H9 (cell line): ENCODE data around the gene MGAT4A. TPM values are rescaled to one million over a fixed set of nuclear protein-coding genes. Genes with fewer than 3 reads are reported as not detected.

Source experiments
- DNase-seq: peaks from one replicate; pipeline ENCODE4 v3.0.0-alpha.2; 2017
- H2AFZ ChIP-seq: one replicate; pipeline ENCODE4 v1.6.1; 2013; ENCODE audit warnings: mild to moderate bottlenecking, low read length, control low read depth, moderate library complexity
- H2AK5ac ChIP-seq: 2 replicates; pipeline ENCODE4 v1.6.1; 2013; ENCODE audit warnings: low read length, control low read depth, mixed read lengths; ENCODE audit not compliant: insufficient read length
- H2BK120ac ChIP-seq: one replicate; pipeline ENCODE4 v1.6.1; 2013; ENCODE audit warnings: low read depth, mild to moderate bottlenecking, low read length, control low read depth, inconsistent platforms; ENCODE audit not compliant: poor library complexity, severe bottlenecking
- H2BK12ac ChIP-seq: 2 replicates; pipeline ENCODE4 v1.6.1; 2013; ENCODE audit warnings: low read length, control low read depth, mixed read lengths, low read depth; ENCODE audit not compliant: insufficient read length
- H2BK15ac ChIP-seq: 2 replicates; pipeline ENCODE4 v1.6.1; 2013; ENCODE audit warnings: low read depth, low read length, control low read depth
- H2BK20ac ChIP-seq: one replicate; pipeline ENCODE4 v1.6.1; 2013; ENCODE audit warnings: low read depth, mild to moderate bottlenecking, low read length, control low read depth, inconsistent platforms; ENCODE audit not compliant: poor library complexity, severe bottlenecking
- H2BK5ac ChIP-seq: 2 replicates; pipeline ENCODE4 v1.6.1; 2013; ENCODE audit warnings: low read length, control low read depth, mixed read lengths; ENCODE audit not compliant: insufficient read length
- H3K14ac ChIP-seq: 2 replicates; pipeline ENCODE4 v1.6.1; 2013; ENCODE audit warnings: low read length, control low read depth; ENCODE audit not compliant: insufficient read depth
- H3K18ac ChIP-seq: 2 replicates; pipeline ENCODE4 v1.6.1; 2013; ENCODE audit warnings: low read depth, mild to moderate bottlenecking, mixed read lengths, low read length, control low read depth; ENCODE audit not compliant: insufficient read length
- H3K23ac ChIP-seq: 2 replicates; pipeline ENCODE4 v1.6.1; 2013; ENCODE audit warnings: low read length, control low read depth, mixed read lengths, low read depth; ENCODE audit not compliant: insufficient read length
- H3K23me2 ChIP-seq: 2 replicates; pipeline ENCODE4 v1.6.1; 2013; ENCODE audit warnings: low read depth, mild to moderate bottlenecking, mixed read lengths, low read length, control low read depth; ENCODE audit not compliant: insufficient read length, poor library complexity, severe bottlenecking
- H3K27ac ChIP-seq: 2 replicates; pipeline ENCODE4 v1.5.1; 2013; ENCODE audit warnings: low read length, control low read depth, mixed read lengths, low read depth; ENCODE audit not compliant: insufficient read length
- H3K27me3 ChIP-seq: 2 replicates; pipeline ENCODE4 v1.6.1; 2013; ENCODE audit warnings: low read length, control low read depth, inconsistent platforms; ENCODE audit not compliant: insufficient read depth
- H3K4ac ChIP-seq: 2 replicates; pipeline ENCODE4 v1.6.1; 2013; ENCODE audit warnings: low read depth, mild to moderate bottlenecking, control low read depth, inconsistent platforms, low read length, moderate library complexity
- H3K4me1 ChIP-seq: 2 replicates; pipeline ENCODE4 v1.6.1; 2013; ENCODE audit warnings: low read length, control low read depth, inconsistent platforms; ENCODE audit not compliant: insufficient read depth
- H3K4me2 ChIP-seq: 2 replicates; pipeline ENCODE4 v1.6.1; 2013; ENCODE audit warnings: low read length, control low read depth, mixed read lengths; ENCODE audit not compliant: insufficient read length, insufficient read depth
- H3K56ac ChIP-seq: 2 replicates; pipeline ENCODE4 v1.6.1; 2013; ENCODE audit warnings: low read depth, mild to moderate bottlenecking, mixed read lengths, low read length, control low read depth; ENCODE audit not compliant: insufficient read length
- H3K79me1 ChIP-seq: 2 replicates; pipeline ENCODE4 v1.6.1; 2013; ENCODE audit warnings: low read depth, mild to moderate bottlenecking, moderate library complexity, low read length, control low read depth, inconsistent platforms; ENCODE audit not compliant: insufficient read depth, poor library complexity, severe bottlenecking
- H3K79me2 ChIP-seq: 2 replicates; pipeline ENCODE4 v1.6.1; 2013; ENCODE audit warnings: low read length, control low read depth, inconsistent platforms; ENCODE audit not compliant: insufficient read depth
- H3K9ac ChIP-seq: 2 replicates; pipeline ENCODE4 v1.6.1; 2013; ENCODE audit warnings: low read length, control low read depth, mixed read lengths; ENCODE audit not compliant: insufficient read length; ENCODE audit errors: extremely low read depth
- H3K9me3 ChIP-seq: one replicate; pipeline ENCODE4 v1.6.1; 2013; ENCODE audit warnings: low read depth, low read length, inconsistent platforms; ENCODE audit not compliant: control insufficient read depth
- H3T11ph ChIP-seq: one replicate; pipeline ENCODE4 v1.6.1; 2013; ENCODE audit warnings: mild to moderate bottlenecking, low read length, control low read depth, inconsistent platforms
- H4K20me1 ChIP-seq: one replicate; pipeline ENCODE4 v1.6.1; 2013; ENCODE audit not compliant: control insufficient read depth, insufficient read length, insufficient read depth
- H4K5ac ChIP-seq: 2 replicates; pipeline ENCODE4 v1.6.1; 2013; ENCODE audit warnings: low read depth, mild to moderate bottlenecking, mixed read lengths, low read length, control low read depth; ENCODE audit not compliant: insufficient read length
- H4K8ac ChIP-seq: replicated peaks from 2 replicates; pipeline ENCODE4 v1.6.1; 2013; ENCODE audit warnings: low read length, control low read depth, mixed read lengths, low read depth; ENCODE audit not compliant: insufficient read length
- H4K91ac ChIP-seq: 2 replicates; pipeline ENCODE4 v1.6.1; 2013; ENCODE audit warnings: low read depth, mild to moderate bottlenecking, moderate library complexity, mixed read lengths, low read length, control low read depth; ENCODE audit not compliant: insufficient read length
- H3K27ac Mint-ChIP-seq, 3 experiments: 2 replicates in 2 of 3; 3 replicates in 1 of 3; pipeline ENCODE4 v1.8.0; 2020 to 2021; ENCODE audit warnings: mixed read lengths in 3 of 3, mild to moderate bottlenecking in 1 of 3, moderate library complexity in 1 of 3
- H3K27me3 Mint-ChIP-seq: 2 replicates; pipeline ENCODE4 v1.8.0; 2021; ENCODE audit warnings: low read depth, mild to moderate bottlenecking, moderate library complexity, mixed read lengths
- H3K36me3 Mint-ChIP-seq, 3 experiments: 2 replicates in 2 of 3; 3 replicates in 1 of 3; pipeline ENCODE4 v1.8.0; 2020 to 2021; ENCODE audit warnings: low read depth in 3 of 3, mixed read lengths in 3 of 3; ENCODE audit not compliant: insufficient read depth in 1 of 3
- H3K4me1 Mint-ChIP-seq, 2 experiments: 2 replicates each; pipeline ENCODE4 v1.8.0; 2020; ENCODE audit warnings: mixed read lengths in 2 of 2
- H3K4me3 Mint-ChIP-seq, 2 experiments: 2 replicates in 1 of 2; 3 replicates in 1 of 2; pipeline ENCODE4 v1.8.0; 2020 to 2021; ENCODE audit warnings: mild to moderate bottlenecking in 2 of 2, mixed read lengths in 2 of 2, moderate library complexity in 1 of 2
- H3K9me3 Mint-ChIP-seq, 2 experiments: 2 replicates in 1 of 2; 3 replicates in 1 of 2; pipeline ENCODE4 v1.8.0; 2020; ENCODE audit warnings: mild to moderate bottlenecking in 2 of 2, mixed read lengths in 2 of 2, moderate library complexity in 1 of 2
- WGBS: extraction: QIAGEN DNeasy Blood & Tissue Kit; methylation state at CpG from one replicate; pipeline ENCODE4 v1.1.7; 2013; ENCODE audit warnings: missing lambda C conversion rate, low lambda C conversion rate, mixed read lengths; ENCODE audit not compliant: insufficient read length; ENCODE audit errors: extremely low coverage; 5-methylcytosine and 5-hydroxymethylcytosine counted together
- total RNA-seq: library from RNA; stranded (reverse); gene quantifications from 2 replicates; pipeline ENCODE4 v1.2.1, GENCODE V29; 2021
- TF ChIP-seq, protein P1 (sequence below): fragments of 200-600 bp; sonication (generic); conservative IDR thresholded peaks from 3 replicates; pipeline ENCODE4 v1.8.0; 2021; ENCODE audit warnings: antibody characterized with exemption, mild to moderate bottlenecking

MGAT4A gene
- total RNA-seq, 1 experiment from 2014 or later, result 3.5 TPM

DNA sequence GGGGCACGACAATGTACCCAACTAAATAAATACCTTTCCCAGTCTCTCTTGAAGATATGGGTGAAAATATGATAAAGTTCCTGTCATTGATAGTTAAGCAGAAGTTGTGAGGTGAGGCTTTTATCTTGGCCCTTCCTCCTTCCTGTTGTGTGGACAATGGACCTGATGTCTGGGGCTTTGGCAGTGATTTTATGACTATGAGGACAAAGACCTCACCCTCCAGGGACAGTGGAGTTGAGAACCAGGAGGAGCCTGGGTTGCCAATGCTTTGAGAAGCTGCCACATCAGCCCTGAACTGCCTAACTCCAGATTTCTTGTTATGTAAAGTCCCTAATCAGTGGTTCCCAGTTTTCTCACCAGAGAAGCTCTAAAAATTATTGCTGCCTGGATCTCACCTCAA lies 20.8 kb upstream of the MGAT4A start:
- H3K56ac ChIP-seq, result no peak overlapping the region
- H4K8ac ChIP-seq, result no peak overlapping the region
- H2BK12ac ChIP-seq, result no peak overlapping the region
- H2BK15ac ChIP-seq, result no peak overlapping the region
- no peak for DNase-seq
- no peak overlapping the region for H4K5ac ChIP-seq
- H3K4ac ChIP-seq, result no peak overlapping the region
- no peak overlapping the region for H3K23ac ChIP-seq
- H3K4me2 ChIP-seq, result no peak overlapping the region
- no peak overlapping the region for H2BK20ac ChIP-seq
- no peak overlapping the region for H2AFZ ChIP-seq
- Mint-ChIP-seq H3K9me3 (peaks cover 2 to 3% of the 10 kb centered on the region in 2 experiments; a peak in 2 of 5 replicates), H3K4me1 (peaks cover 10 to 11% of the 10 kb centered on the region in 2 experiments), H3K36me3 (no peaks in the 10 kb centered on the region), H3K27ac (no peak overlapping the region), H3K27me3 (peaks cover 10% of the 10 kb centered on the region), H3K4me3 (no peak overlapping the region)
- H2BK120ac ChIP-seq, result no peak overlapping the region
- no CpG with 5 or more reads among the region's 1 CpG for WGBS
- H3K79me1 ChIP-seq, result no peaks in the 10 kb centered on the region
- no peak overlapping the region for H3K18ac ChIP-seq
- no peak overlapping the region for H3T11ph ChIP-seq
- H2BK5ac ChIP-seq, result no peak overlapping the region
- H3K4me1 ChIP-seq, result no peaks in the 10 kb centered on the region; the same call in 1 of the 2 replicates
- H3K14ac ChIP-seq, result no peak overlapping the region
- H3K23me2 ChIP-seq, result no peaks in the 10 kb centered on the region
- no peaks in the 10 kb centered on the region for H3K9me3 ChIP-seq
- no peaks in the 10 kb centered on the region for H4K20me1 ChIP-seq
- no peak overlapping the region for H4K91ac ChIP-seq
- TF ChIP-seq, protein P1, sequence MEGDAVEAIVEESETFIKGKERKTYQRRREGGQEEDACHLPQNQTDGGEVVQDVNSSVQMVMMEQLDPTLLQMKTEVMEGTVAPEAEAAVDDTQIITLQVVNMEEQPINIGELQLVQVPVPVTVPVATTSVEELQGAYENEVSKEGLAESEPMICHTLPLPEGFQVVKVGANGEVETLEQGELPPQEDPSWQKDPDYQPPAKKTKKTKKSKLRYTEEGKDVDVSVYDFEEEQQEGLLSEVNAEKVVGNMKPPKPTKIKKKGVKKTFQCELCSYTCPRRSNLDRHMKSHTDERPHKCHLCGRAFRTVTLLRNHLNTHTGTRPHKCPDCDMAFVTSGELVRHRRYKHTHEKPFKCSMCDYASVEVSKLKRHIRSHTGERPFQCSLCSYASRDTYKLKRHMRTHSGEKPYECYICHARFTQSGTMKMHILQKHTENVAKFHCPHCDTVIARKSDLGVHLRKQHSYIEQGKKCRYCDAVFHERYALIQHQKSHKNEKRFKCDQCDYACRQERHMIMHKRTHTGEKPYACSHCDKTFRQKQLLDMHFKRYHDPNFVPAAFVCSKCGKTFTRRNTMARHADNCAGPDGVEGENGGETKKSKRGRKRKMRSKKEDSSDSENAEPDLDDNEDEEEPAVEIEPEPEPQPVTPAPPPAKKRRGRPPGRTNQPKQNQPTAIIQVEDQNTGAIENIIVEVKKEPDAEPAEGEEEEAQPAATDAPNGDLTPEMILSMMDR, result no peak
- no peak overlapping the region for H3K27ac ChIP-seq
- H3K9ac ChIP-seq, result no peak overlapping the region
- H3K27me3 ChIP-seq, result no peaks in the 10 kb centered on the region; the same call in 1 of the 2 replicates
- no peaks in the 10 kb centered on the region for H3K79me2 ChIP-seq
- no peak overlapping the region for H2AK5ac ChIP-seq
